Measurements from ENCODE around the gene UBE4B.
A peak's percentile ranks its signal among the peaks of the same experiment; 100 is the strongest.
"Not testable (repeated sequence)": the region's sequence is repeated elsewhere in the genome, so short reads cannot be mapped to it uniquely, and the experiment has no call there.

UBE4B gene

DNA sequence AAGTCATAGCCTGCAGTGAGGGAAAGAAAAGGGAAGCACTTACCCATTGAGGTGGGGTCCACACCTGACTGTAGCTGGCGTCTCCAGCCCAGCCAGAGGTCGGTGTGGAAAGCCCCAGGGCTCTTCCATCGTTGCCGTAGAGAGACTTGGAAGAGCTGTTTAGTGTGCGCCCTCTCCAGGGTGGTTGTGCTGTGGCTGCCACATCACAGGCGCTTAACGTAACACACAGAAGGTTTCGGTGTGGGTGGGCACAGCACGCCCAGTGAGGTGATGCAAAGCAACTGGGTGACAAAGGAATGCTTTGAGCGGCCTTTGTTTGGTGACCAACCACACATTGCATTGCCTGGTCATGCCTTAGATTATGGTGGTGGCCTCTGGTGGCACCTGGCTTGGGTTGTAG, 140.8 kb downstream of the UBE4B start:
- no peak for DNase-seq (ENCODE audit: low read depth in 2 of 2)

DNA sequence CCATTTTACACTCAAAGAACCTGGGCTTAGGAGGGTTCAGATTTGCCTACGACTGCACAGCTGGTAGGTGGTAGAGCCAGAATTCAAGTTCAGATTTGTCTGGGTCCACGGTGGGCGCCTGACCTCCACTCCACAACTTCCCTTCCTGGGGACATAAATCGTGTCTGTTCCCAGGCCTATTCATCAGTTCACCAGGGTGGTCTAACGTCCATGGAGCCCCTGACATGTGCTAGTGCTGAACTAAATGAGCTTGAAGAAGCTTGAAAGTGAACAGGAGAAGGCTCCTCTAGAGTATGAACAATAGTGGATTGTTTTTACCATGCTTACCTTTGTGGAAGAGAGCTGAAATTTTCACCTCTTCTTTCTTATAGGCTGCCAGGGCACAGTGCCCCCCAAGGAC, 145.1 kb downstream of the UBE4B start:
- DNase-seq (ENCODE audit: low read depth in 2 of 2): no peak

DNA sequence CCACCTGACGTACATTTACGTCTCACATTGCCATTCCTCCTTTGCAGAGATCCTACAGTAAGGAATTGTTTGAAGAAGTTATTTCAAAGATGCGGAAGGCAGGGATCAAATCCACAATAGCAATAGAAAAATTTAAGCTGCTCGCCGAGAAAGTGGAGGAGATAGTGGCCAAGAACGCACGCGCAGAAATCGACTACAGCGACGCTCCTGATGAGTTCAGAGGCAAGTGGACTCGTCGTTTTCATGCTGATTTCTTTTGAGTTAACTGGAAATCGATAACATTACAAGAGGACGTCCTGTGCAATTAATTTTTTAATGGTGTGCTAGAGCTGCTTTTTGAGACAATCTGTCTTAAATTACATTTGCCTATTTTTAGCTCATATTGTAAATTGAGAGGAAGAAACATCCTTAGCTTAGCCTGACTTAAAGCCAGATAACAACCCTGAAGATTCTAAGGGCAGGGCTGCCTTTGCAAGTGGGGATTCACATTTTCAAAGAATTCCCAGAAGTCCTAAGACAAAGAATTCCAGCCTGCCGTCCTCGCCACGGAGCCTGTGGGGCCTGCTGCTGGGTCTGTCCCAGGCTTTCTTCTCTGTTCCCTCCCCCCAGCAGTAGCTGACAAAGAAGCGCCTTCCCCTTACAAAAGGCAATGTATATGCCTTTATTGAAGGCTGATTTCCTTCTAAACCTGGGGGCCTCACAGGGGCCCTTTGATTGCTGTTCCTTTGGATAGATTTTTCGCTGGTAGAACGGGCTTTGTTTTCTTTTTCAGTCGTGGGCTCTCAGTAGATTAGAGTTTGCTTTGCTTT, 146.0 kb downstream of the UBE4B start:
- DNase-seq (ENCODE audit: low read depth in 2 of 2): no peak

DNA sequence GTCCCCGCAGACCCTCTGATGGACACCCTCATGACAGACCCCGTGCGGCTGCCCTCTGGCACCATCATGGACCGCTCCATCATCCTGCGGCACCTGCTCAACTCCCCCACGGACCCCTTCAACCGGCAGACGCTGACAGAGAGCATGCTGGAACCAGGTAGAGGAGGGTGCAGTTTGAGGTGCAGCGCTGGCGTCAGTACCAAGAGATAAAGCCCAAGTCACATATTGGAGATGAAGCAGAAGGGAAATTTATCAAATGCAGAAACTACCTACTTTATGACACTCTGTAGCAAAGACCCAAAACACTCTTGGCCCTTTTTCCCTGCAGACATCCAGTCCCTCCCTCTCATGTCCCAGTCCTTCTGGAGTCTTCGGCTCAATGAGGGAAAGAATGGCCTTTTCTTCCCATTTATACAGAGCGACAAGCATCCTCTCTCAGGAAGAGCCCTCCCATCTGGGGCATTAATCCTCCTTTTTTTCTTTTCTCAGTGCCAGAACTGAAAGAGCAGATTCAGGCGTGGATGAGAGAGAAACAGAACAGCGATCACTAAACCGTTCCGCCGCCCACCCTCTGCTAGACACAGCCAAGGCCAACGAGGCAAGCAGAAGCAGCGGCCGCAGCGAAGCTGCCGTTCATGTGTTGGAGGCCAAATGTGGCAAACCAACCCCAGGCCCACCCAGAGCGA, 146.8 kb downstream of the UBE4B start:
- DNase-seq (ENCODE audit: low read depth in 2 of 2): no peak

- DNase-seq (ENCODE audit: low read depth in 2 of 2): no peak
These were observed 148.4 kb downstream of the UBE4B start for GRCh38 chr1:10181154-10181553.

GRCh38 chr1:10185759-10186158, 153.0 kb downstream of the UBE4B start:
- DNase-seq (ENCODE audit: low read depth in 2 of 2): no peak

GRCh38 chr1:10186331-10187025, 153.7 kb downstream of the UBE4B start:
- DNase-seq (ENCODE audit: low read depth in 2 of 2): no peak

DNA sequence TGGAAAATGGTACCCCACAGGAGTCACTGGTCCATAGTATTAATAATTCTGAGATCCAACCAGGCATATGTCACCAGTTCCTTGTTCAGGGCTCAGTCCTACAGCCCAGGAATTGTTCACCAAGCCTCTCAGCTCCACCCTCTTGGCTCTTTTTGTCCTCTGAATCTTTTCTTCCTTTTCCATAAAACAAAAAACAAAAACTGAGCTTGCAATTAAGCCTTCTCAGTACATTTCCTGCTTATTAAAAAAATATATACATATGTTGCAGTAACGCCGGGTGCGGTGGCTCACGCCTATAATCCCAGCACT, 154.2 kb downstream of the UBE4B start:
- DNase-seq (ENCODE audit: low read depth in 2 of 2): no peak

DNA sequence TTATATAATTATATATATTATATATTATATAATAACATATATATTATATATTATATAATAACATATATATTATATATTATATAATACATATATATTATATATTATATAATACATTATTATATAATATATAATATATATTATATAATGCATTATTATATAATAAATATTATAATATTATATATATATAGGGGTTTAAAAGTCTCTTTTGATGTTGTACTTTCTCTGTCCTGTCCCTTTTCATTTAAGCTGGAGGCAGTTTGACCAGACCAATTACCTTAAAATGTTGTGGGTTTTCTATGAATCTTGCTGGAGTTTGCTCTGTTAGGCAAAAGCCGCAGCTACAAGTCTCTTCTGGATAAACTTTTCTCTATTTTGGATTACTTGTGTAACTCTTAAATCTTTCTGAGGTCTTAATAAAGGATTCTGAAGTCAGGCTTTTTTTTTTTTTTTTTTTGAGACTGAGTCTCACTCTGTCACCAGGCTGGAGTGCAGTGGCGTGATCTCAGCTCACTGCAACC, 155.4 kb downstream of the UBE4B start:
- no peak for DNase-seq (ENCODE audit: low read depth in 2 of 2)

DNA sequence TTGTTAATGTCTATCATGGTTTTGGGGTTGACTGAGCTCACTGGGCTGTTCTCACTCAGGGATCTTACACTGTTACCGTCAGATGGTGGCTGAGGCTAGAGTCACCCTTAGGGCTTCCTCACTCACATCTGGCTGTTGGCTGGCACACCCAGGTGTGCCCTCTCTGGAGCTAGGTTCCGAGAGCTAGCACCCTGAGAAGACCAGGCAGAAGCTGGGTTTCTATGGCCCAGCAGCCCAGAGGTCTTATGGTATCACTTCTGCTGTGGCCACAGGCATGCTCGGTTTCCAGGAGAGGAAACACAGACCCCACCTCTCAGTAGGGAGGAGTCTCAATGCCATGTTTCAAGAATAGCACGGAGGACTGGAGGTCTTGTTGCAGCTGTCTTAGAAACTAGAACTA, 156.9 kb downstream of the UBE4B start:
- DNase-seq (ENCODE audit: low read depth in 2 of 2): no peak

- no peak for DNase-seq (ENCODE audit: low read depth in 2 of 2)
These were observed 159.5 kb downstream of the UBE4B start for GRCh38 chr1:10192263-10192662.

DNA sequence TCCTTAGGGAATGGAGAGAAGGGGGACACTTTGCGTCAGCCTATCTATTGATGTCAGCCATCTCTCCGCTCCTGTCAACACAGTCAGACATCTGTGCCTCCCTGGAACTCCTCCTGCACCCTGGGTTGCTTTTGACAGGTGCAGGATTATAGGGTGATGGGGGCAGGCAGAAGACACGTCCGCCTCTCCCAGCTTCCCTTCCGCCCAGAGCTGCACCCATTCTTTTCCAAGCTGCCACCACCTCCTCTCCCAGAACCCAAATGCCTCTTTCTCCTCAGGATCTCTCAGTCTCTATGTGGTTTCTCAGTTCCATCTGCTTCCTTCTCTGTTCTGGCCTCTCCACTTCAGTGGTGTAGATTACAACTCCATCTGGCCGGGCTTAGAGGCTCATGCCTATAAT, 160.5 kb downstream of the UBE4B start:
- DNase-seq (ENCODE audit: low read depth in 2 of 2): no peak

- DNase-seq (ENCODE audit: low read depth in 2 of 2): no peak
These were observed 162.8 kb downstream of the UBE4B start for GRCh38 chr1:10195570-10195969.

- DNase-seq (ENCODE audit: low read depth in 2 of 2): no peak
These were observed 164.2 kb downstream of the UBE4B start for GRCh38 chr1:10196976-10197375.

DNA sequence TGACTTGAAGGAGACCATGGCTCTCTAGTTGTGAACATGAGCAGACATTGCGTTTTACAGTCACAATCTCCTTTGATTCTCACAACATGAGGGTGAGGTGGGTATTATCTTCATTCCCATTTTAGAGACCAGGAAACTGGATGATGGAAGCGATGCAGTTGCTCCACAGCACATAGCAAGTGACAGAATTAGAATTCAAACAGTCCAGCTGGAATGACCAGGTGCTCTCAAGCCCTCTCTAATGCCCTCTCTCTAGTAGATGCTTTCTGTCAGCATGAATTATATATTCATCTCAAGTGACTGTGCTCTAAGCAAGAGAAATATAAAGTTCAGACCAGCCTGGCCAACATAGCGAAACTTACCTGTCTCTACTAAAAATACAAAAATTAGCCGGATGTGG, 167.9 kb downstream of the UBE4B start:
- no peak for DNase-seq (ENCODE audit: low read depth in 2 of 2)

DNA sequence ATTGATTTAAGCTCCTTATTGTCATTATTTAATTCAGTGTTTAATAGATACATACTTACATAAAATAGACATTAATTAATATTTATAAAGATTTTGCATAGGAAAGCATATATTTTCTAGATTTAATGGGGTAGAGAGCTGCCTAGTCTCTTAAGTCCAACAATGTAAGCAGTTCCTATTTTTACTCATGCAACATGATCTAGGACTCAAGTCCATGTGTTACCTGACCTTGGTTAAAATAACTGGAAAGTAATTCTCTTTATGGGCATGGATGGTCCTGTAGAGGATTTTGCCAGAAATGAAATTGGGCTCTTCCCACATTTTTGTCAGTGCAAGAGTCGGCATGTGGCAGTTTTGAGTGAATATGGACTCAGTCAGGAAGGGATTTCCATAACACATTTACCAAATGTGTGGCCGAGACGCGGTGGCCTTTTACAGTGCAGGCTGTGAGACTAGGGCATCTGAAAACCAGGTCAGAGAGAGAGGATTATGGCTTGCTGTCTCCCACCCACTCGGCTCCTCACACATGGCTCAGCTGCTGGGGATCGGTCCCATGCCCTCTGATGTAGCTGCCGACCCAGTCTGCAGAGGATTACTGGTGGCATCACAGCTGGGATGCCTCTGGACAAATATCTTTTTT, 171.4 kb downstream of the UBE4B start:
- DNase-seq (ENCODE audit: low read depth in 2 of 2): no peak

DNA sequence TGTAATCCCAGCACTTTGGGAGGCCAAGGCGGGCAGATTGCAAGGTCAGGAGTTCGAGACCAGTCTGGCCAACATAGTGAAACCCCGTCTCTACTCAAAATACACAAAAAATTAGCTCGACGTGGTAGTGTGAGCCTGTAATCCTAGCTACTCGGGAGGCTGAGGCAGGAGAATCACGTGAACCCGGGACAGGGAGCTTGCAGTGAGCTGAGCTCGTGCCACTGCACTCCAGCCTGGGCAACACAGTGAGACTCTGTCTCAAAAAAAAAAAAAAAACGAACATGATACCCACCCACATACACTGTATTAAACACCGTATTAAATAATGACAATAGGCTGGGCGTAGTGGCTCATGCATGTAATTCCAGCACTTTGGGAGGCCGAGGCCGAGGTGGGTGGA, 172.4 kb downstream of the UBE4B start:
- DNase-seq (ENCODE audit: low read depth in 2 of 2): not testable (repeated sequence)

GRCh38 chr1:10207810-10208209, 175.1 kb downstream of the UBE4B start:
- no peak for DNase-seq (ENCODE audit: low read depth in 2 of 2)

GRCh38 chr1:10208537-10208936, 175.8 kb downstream of the UBE4B start:
- DNase-seq (ENCODE audit: low read depth in 2 of 2): no peak

DNA sequence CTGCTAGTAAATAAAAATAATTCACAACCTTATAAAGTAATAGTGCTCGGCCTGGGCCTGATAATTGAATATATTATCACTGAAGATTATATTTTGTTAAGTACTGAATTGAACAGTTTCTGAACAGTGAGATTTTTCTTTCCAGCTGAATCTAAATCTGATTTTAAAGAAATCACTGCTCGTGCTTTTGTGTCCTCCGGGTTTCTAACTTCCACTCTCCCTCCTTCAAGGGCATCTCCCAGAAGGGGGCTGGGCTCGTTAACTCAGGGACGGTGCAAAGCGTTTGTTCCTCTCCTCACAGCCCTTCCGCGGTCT, 176.8 kb downstream of the UBE4B start:
- DNase-seq (ENCODE audit: low read depth in 2 of 2): no peak

- DNase-seq (ENCODE audit: low read depth in 2 of 2): peak; percentile 91 to 95
These were observed 177.4 kb downstream of the UBE4B start, which contains the start of gene KIF1B for GRCh38 chr1:10209905-10210810. Gene KIF1B (plus strand): TSS chr1:10210570. CDS start chr1:10232329, 21,759 bp downstream.

Measured in activated CD8-positive, alpha-beta memory T cell treated with anti-CD3 and anti-CD28 coated beads for 4 hours (primary cell).